ENCODE measurements around the gene P2RX3.
A peak's percentile ranks its signal among the peaks of the same experiment; 100 is the strongest.

The P2RX3 gene

GRCh38 chr11:57353036-57353435 is 14.9 kb downstream of the P2RX3 start:
- TF ChIP-seq, protein P1, sequence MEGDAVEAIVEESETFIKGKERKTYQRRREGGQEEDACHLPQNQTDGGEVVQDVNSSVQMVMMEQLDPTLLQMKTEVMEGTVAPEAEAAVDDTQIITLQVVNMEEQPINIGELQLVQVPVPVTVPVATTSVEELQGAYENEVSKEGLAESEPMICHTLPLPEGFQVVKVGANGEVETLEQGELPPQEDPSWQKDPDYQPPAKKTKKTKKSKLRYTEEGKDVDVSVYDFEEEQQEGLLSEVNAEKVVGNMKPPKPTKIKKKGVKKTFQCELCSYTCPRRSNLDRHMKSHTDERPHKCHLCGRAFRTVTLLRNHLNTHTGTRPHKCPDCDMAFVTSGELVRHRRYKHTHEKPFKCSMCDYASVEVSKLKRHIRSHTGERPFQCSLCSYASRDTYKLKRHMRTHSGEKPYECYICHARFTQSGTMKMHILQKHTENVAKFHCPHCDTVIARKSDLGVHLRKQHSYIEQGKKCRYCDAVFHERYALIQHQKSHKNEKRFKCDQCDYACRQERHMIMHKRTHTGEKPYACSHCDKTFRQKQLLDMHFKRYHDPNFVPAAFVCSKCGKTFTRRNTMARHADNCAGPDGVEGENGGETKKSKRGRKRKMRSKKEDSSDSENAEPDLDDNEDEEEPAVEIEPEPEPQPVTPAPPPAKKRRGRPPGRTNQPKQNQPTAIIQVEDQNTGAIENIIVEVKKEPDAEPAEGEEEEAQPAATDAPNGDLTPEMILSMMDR (IDR thresholded peaks at IDR 0.05): no peak
- DNase-seq (ENCODE audit: low spot score): no peak
- Histone ChIP-seq H3K27ac (no peak overlapping the region), H3K4me3 (no peak overlapping the region)

DNA sequence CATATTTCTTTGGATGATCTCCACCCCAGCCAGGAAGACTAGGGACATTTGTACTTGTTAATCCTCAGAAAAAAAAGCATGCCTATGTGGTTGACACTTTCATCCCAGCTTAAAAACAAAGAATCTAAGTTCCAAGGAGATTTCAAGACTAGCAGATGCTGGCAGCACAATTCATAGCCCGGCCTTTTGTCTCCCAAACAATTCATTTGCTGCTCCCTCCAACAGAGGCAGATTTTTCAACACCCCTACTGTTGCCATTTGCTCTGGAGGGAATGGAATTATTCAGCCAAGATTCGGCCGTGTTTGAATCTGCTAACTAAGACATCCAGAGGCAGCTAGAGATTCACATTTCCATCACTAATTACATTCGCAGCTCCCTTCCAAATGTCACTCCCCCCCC is 15.3 kb downstream of the P2RX3 start:
- TF ChIP-seq, protein P1 (IDR thresholded peaks at IDR 0.05): no peak
- no peak overlapping the region for H3K4me3 ChIP-seq
- no peak overlapping the region for H3K27ac ChIP-seq
- no peak for DNase-seq (ENCODE audit: low spot score)

GRCh38 chr11:57353852-57354251 is 15.7 kb downstream of the P2RX3 start:
- Histone ChIP-seq H3K4me3 (no peak overlapping the region), H3K27ac (no peak overlapping the region)
- TF ChIP-seq, protein P1 (IDR thresholded peaks at IDR 0.05): no peak
- DNase-seq (ENCODE audit: low spot score): no peak

DNA sequence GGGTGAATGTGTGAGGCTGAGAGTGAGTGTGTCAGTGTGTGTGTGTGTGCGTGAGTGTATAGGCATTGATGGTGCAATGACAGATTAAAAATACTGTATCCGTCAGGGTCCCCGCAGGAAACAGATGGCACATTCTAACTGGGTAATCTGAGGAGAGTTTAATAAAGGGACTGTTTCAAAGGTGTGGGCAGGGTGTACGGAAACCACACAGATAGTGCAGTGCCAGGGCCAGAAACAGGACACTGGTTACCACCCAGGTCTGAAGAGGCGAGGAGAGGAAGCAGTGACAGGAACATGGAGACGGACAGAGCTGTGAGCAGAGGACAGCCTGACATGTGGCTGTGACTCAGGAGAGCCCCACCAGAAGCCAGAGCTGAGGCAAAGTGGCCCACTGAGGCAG is 16.5 kb downstream of the P2RX3 start:
- no peak overlapping the region for H3K4me3 ChIP-seq
- TF ChIP-seq, protein P1 (IDR thresholded peaks at IDR 0.05): no peak
- no peak for DNase-seq (ENCODE audit: low spot score)
- no peak overlapping the region for H3K27ac ChIP-seq

DNA sequence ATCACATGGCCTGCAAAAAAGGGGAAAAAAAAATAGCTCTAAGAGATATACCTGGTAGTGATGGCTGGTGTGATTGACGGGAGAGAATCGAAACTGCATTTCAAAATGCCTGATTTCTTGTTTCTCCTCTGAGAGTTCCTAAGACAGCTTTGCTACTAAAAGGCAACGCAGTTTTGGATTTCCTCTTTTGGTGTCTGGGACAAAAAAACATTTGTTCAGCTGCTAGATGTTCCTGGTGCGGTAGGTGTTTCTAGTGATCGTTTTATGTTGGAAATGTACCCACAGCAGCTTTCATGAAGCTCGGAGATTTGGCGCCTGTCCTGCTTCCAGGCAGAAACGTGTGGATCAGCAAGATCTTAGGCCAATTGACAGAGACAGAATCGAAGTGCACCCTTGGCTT is 18.1 kb downstream of the P2RX3 start:
- DNase-seq (ENCODE audit: low spot score): no peak
- TF ChIP-seq, protein P1 (IDR thresholded peaks at IDR 0.05): no peak
- H3K27ac ChIP-seq: no peak overlapping the region
- H3K4me3 ChIP-seq: no peak overlapping the region

DNA sequence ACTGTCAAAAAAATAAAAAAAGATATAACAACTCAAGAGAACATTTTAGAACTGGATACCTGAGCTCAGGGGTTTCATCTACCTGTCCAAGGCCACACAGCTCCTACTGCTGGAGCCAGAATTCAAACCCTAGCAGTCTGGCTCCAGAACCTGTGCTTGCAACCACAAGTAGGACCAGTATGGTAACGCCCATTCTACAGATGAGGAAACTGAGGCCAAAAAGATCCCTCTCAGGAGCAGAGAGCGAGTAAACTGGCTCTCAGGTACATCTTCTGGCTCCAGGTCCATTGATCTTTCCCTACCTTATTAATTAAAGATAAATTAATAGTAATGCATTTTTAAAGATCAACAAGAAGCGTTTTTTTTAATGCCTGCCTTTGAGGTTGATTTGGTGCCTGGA is 19.2 kb downstream of the P2RX3 start:
- TF ChIP-seq, protein P1 (IDR thresholded peaks at IDR 0.05): no peak
- Histone ChIP-seq H3K27ac (no peak overlapping the region), H3K4me3 (no peak overlapping the region)
- DNase-seq (ENCODE audit: low spot score): no peak

GRCh38 chr11:57357856-57358255 is 19.7 kb downstream of the P2RX3 start:
- no peak for DNase-seq (ENCODE audit: low spot score)
- TF ChIP-seq, protein P1 (IDR thresholded peaks at IDR 0.05): no peak
- Histone ChIP-seq H3K27ac (peak overlapping the region in 1 of 2 donors; percentile 41), H3K4me3 (no peak overlapping the region)

Measured in coronary artery (tissue), 2 donors.